Upper lobe of right lung (tissue), 1 donor: ENCODE results near the gene PTPRT. TPM values are rescaled to one million over a fixed set of nuclear protein-coding genes. Genes with fewer than 3 reads are reported as not detected.

Experiments used
- ATAC-seq: fragments of 200-7000 bp; cut with Tn5 transposase; one replicate; pipeline ENCODE4 v1.9.1; 2020; ENCODE audit warnings: mild to moderate bottlenecking, moderate library complexity
- DNase-seq: peaks from one replicate; pipeline ENCODE4 v3.0.0-alpha.2; 2020
- H3K27ac ChIP-seq: fragments of 200-600 bp; one replicate; pipeline ENCODE4 v1.8.0; 2022
- H3K27me3 ChIP-seq: fragments of 200-600 bp; one replicate; pipeline ENCODE4 v1.8.0; 2022; ENCODE audit warnings: mild to moderate bottlenecking
- H3K36me3 ChIP-seq: fragments of 200-600 bp; one replicate; pipeline ENCODE4 v1.8.0; 2022
- H3K4me1 ChIP-seq: fragments of 200-600 bp; one replicate; pipeline ENCODE4 v1.8.0; 2022
- H3K4me3 ChIP-seq: fragments of 200-600 bp; one replicate; pipeline ENCODE4 v1.8.0; 2022; ENCODE audit warnings: mild to moderate bottlenecking
- H3K9me3 ChIP-seq: fragments of 200-600 bp; one replicate; pipeline ENCODE4 v1.8.0; 2022
- intact Hi-C: fragments of 100-400 bp; cut with DNase I; formaldehyde crosslinking; loops from one replicate; pipeline ENCODE4 v1.11.0; 2022
- total RNA-seq: library from RNA; stranded (reverse); fragmentation: NEBNext Ultra II Directional; extraction: Animal tissue kit (Norgen Biotek cat#: 25700); gene quantifications from one replicate; pipeline ENCODE4 v1.2.1, GENCODE V29; 2021
- TF ChIP-seq, protein P1 (sequence below): fragments of 200-600 bp; IDR thresholded peaks from one replicate; pipeline ENCODE4 v1.8.0; 2022; ENCODE audit warnings: antibody characterized with exemption
- donor health status: DM: no; HTN: yes; CAD: no; lungs with severe emphysema.

PTPRT gene
- total RNA-seq, 1 donor from 2014 or later: 0.46 TPM

DNA sequence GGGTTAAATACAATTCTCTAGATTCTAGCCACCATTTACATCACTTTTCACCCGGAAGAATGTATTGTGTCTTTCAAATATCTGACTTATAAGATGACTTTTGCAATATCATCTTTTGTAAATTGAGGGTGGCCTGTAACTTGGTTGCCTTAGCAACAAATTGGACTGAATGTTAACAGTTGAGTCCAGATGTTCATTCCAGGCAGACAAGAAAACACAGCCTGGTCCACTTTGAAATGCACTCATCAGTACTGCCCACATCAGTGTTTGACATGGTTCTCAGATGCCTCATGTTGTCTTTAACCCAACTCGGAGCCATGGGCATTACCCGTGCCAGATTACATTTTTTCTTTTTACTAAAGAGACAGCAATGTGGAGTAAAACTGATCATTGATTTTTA is 789.9 kb downstream of the PTPRT start:
- H3K4me1 ChIP-seq: no peaks in the 10 kb centered on the region
- DNase-seq (no peak), ATAC-seq (no peak)
- intact Hi-C loops: no loop called here
- no peaks in the 10 kb centered on the region for H3K9me3 ChIP-seq
- TF ChIP-seq, protein P1, sequence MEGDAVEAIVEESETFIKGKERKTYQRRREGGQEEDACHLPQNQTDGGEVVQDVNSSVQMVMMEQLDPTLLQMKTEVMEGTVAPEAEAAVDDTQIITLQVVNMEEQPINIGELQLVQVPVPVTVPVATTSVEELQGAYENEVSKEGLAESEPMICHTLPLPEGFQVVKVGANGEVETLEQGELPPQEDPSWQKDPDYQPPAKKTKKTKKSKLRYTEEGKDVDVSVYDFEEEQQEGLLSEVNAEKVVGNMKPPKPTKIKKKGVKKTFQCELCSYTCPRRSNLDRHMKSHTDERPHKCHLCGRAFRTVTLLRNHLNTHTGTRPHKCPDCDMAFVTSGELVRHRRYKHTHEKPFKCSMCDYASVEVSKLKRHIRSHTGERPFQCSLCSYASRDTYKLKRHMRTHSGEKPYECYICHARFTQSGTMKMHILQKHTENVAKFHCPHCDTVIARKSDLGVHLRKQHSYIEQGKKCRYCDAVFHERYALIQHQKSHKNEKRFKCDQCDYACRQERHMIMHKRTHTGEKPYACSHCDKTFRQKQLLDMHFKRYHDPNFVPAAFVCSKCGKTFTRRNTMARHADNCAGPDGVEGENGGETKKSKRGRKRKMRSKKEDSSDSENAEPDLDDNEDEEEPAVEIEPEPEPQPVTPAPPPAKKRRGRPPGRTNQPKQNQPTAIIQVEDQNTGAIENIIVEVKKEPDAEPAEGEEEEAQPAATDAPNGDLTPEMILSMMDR: no peak
- H3K4me3 ChIP-seq: no peak overlapping the region
- H3K27ac ChIP-seq: no peak overlapping the region
- H3K27me3 ChIP-seq: no peaks in the 10 kb centered on the region
- H3K36me3 ChIP-seq: no peaks in the 10 kb centered on the region

DNA sequence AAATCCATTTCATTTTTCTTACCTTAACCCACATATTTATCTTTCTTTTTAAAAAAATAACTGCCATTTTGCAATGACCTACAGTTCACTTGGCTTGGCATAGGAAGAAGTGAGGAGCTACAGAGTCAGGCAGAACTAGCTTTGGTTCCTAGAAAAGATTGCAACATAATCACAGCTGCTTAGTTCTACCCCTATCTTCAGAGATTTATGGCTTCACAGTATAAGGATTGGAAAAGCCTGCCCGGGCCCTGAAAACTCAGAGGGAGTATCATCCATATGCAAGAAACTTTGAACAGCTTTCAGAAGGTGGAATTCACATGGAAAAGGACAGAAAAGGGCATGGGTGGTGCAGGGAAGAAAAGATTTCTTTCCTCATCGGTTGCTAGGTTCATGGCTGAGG is 797.3 kb downstream of the PTPRT start:
- no peak overlapping the region for H3K27ac ChIP-seq
- ATAC-seq (peak; percentile 52), DNase-seq (no peak)
- H3K27me3 ChIP-seq: no peaks in the 10 kb centered on the region
- H3K4me1 ChIP-seq: no peaks in the 10 kb centered on the region
- H3K36me3 ChIP-seq: no peaks in the 10 kb centered on the region
- H3K4me3 ChIP-seq: no peak overlapping the region
- H3K9me3 ChIP-seq: no peaks in the 10 kb centered on the region
- intact Hi-C loops: no loop called here
- TF ChIP-seq, protein P1: no peak

DNA sequence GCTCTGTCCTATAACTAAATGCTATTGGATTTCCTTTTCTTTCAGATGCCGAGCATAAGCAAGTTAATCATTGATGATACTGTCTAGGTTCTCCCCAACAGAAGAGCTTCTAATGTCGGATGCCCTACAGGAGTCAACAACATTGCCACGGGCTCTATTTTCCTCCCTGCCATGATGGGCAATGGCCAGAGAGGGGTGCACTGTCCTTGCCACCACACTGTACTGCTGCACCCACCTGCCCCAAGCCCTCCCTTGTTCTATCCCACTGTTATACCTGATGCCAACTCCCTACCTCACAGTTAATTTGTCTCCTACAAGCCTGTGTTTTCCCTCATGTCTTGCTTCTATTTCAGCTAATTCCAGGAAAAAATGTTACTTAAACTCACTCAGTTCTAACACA is 797.9 kb downstream of the PTPRT start:
- H3K9me3 ChIP-seq: no peaks in the 10 kb centered on the region
- no peaks in the 10 kb centered on the region for H3K27me3 ChIP-seq
- H3K4me1 ChIP-seq: no peaks in the 10 kb centered on the region
- no peak overlapping the region for H3K27ac ChIP-seq
- DNase-seq: no peak
- H3K36me3 ChIP-seq: no peaks in the 10 kb centered on the region
- intact Hi-C loops: no loop called here
- H3K4me3 ChIP-seq: no peak overlapping the region
- TF ChIP-seq, protein P1: no peak
- no peak for ATAC-seq

DNA sequence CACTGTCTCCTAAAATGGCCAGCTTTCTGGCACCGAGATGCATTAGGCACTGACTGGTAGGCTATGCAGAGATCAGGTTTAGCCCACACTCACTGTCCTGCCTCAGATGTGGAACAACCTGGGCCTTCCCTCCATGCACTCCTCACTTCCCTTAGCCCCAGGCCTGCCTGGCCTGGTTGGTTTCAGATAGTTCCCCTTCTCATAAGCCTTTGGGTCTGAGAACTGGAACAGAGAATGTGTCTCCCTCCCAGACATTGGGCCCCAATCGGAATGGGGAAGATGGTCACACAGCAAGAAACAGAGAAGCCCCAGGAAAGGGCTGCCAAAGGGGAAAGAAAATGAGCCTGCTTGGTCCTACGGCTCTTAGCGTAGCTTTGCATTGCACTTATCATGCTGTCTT is 809.4 kb downstream of the PTPRT start:
- H3K27ac ChIP-seq: no peak overlapping the region
- intact Hi-C loops: no loop called here
- TF ChIP-seq, protein P1: no peak
- no peak for DNase-seq
- H3K4me3 ChIP-seq: no peak overlapping the region
- no peaks in the 10 kb centered on the region for H3K36me3 ChIP-seq
- H3K4me1 ChIP-seq: no peaks in the 10 kb centered on the region
- ATAC-seq: peak; percentile 31
- no peaks in the 10 kb centered on the region for H3K9me3 ChIP-seq
- H3K27me3 ChIP-seq: no peaks in the 10 kb centered on the region

DNA sequence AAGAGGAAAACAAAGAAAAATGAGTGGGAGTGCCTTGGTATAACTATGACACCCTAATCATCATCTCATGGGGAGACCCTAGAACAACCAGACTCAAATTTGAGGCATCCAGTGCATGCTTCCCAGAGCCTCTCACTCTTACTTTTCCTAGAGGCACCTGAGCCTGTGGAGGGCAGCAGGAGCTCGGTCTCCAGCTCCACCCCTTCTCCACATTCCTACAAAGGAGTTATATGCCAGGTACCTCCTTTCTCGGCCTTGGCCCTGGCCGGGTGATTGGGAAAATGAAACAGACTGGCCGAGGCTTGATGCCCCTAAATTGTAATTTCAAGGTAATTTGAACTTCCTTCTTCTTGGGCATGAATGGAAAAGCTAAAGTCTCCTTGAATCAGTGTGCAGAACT is 810.3 kb downstream of the PTPRT start:
- Histone ChIP-seq H3K4me1 (no peaks in the 10 kb centered on the region), H3K9me3 (no peaks in the 10 kb centered on the region), H3K27me3 (no peaks in the 10 kb centered on the region), H3K27ac (no peak overlapping the region), H3K36me3 (no peaks in the 10 kb centered on the region), H3K4me3 (no peak overlapping the region)
- ATAC-seq (no peak), DNase-seq (no peak)
- intact Hi-C loops: no loop called here
- TF ChIP-seq, protein P1: no peak

DNA sequence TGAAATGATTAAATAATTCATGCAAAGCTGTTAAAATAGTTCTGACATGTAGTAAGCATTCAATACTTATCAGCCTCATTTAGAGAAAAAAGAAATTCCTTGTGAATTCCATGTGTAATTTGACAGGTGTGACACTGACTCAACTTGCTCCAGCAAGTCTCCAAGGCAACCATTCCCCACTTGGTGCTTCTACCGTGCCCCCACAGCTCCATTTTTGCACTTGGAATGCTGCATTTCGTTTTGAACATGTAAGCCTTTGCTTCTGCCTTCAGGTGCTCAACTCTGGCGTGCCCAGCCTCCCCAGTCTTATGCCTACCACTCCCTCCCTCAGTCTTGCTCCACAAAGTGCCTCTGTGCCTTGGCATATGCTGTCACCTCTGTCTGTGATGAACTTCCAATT is 810.9 kb downstream of the PTPRT start:
- TF ChIP-seq, protein P1: no peak
- Histone ChIP-seq H3K27ac (no peak overlapping the region), H3K4me3 (no peak overlapping the region), H3K36me3 (no peaks in the 10 kb centered on the region), H3K27me3 (no peaks in the 10 kb centered on the region), H3K4me1 (no peaks in the 10 kb centered on the region), H3K9me3 (no peaks in the 10 kb centered on the region)
- DNase-seq (no peak), ATAC-seq (no peak)
- intact Hi-C loops: no loop called here
